Measurements from ENCODE around the gene LRRFIP1. TPM values are rescaled to one million over a fixed set of nuclear protein-coding genes. Genes with fewer than 3 reads are reported as not detected.

The LRRFIP1 gene
- total and polyA plus RNA-seq, 9 of the 15 experiments (the other 6 are each of a cell fraction or from before 2014, with no cell fraction given): 13.1 to 45.2 (median 31.3) TPM

DNA sequence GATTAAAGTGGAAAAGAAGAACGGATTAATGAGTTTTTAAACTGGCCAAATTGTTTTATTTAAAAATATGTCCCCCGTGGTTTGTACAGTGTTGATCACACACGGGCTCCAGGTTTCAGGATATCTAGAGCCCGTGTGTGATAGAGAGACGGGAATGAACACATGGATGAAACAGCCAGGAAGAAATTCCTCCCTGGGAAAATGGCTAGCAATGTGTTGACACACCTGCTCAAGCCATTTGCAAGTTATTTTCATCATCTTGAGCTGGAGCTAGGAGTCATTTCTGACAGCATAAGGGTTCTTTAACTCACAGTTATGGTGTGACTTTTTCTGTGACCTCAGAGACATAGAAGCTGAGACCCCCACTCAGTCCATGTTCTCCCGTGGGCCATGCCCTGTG, 81.6 kb downstream of the LRRFIP1 start (continued):
- TF ChIP-seq SIN3A (IDR thresholded peaks at IDR 0.05; ENCODE audit: borderline replicate concordance in 2 of 2, control insufficient read depth in 1 of 2, low read depth in 2 of 2, low read length in 2 of 2): no peak
- TF ChIP-seq CHCHD3 (CRISPR knock-in tag; IDR thresholded peaks at IDR 0.05): no peak
- no peak for TF ChIP-seq SREBF1 (IDR thresholded peaks at IDR 0.05; ENCODE audit: borderline replicate concordance, low read depth, low read length)
- TF ChIP-seq ZNF584 (CRISPR knock-in tag; IDR thresholded peaks at IDR 0.05; ENCODE audit: low read depth): no peak
- no peak for TF ChIP-seq ARHGAP35 (IDR thresholded peaks at IDR 0.05; ENCODE audit: partially characterized antibody)

DNA sequence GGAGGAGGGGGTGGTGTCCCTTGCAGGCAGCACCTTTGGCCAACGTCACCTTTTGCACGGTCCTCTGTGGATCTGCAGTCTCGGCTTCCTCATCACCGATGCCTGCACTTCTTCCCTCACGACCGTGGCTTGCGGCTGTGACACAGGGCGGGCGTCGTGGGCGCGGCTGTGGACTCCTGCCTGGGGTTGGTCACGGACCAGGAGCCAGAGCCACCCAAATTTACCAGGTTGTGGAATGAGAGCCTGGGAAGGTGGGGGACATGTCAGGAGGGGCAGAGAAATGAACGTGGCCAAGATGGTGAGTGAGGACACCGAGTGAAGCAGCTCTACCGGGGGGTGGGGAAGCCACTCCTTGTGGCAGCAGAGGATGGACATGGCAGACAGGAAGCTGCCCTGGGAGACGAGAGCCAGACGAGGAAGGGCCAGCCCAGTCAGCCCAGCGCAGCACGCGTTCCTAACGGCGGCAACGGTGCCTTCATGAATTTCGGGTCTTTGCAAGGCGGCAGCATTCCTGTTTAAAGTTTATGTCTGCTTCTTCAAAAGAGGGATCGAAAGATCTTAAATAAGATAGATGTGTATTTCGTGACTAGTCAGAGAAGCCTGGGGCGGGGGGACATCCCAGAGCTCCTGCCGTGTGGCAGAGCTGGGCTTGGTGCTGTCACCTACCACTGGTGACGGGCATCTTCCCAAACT, 84.2 kb downstream of the LRRFIP1 start:
- DNase-seq (ENCODE audit: extremely low read depth in 1 of 4, low spot score in 3 of 4): no peak

More for the DNA sequence above, 84.2 kb downstream of the LRRFIP1 start:
- ATAC-seq (no peak), FAIRE-seq (no peak)
- no peak overlapping the region for H3K9ac ChIP-seq (ENCODE audit: insufficient read depth in 1 of 2, low read depth in 2 of 2, low read length in 2 of 2)
- peaks cover 8% of the 10 kb centered on the region; the same call in 2 of the 3 replicates for H3K79me2 ChIP-seq (ENCODE audit: control insufficient read depth, insufficient read depth, low read length)
- BruUV-seq (replicated peaks): no TSS peak
- in situ Hi-C loops (cut with MboI): no loop called here
- TF ChIP-seq, protein P1, sequence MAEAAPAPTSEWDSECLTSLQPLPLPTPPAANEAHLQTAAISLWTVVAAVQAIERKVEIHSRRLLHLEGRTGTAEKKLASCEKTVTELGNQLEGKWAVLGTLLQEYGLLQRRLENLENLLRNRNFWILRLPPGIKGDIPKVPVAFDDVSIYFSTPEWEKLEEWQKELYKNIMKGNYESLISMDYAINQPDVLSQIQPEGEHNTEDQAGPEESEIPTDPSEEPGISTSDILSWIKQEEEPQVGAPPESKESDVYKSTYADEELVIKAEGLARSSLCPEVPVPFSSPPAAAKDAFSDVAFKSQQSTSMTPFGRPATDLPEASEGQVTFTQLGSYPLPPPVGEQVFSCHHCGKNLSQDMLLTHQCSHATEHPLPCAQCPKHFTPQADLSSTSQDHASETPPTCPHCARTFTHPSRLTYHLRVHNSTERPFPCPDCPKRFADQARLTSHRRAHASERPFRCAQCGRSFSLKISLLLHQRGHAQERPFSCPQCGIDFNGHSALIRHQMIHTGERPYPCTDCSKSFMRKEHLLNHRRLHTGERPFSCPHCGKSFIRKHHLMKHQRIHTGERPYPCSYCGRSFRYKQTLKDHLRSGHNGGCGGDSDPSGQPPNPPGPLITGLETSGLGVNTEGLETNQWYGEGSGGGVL (CRISPR knock-in tag; IDR thresholded peaks at IDR 0.05): no peak
- TF ChIP-seq GABPB2 (CRISPR knock-in tag; conservative IDR thresholded peaks at IDR 0.05): no peak
- TF ChIP-seq ZNF644 (tag; IDR thresholded peaks at IDR 0.05; ENCODE audit: low read depth): no peak
- TF ChIP-seq, protein P2, sequence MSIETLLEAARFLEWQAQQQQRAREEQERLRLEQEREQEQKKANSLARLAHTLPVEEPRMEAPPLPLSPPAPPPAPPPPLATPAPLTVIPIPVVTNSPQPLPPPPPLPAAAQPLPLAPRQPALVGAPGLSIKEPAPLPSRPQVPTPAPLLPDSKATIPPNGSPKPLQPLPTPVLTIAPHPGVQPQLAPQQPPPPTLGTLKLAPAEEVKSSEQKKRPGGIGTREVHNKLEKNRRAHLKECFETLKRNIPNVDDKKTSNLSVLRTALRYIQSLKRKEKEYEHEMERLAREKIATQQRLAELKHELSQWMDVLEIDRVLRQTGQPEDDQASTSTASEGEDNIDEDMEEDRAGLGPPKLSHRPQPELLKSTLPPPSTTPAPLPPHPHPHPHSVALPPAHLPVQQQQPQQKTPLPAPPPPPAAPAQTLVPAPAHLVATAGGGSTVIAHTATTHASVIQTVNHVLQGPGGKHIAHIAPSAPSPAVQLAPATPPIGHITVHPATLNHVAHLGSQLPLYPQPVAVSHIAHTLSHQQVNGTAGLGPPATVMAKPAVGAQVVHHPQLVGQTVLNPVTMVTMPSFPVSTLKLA (conservative IDR thresholded peaks at IDR 0.05): no peak
- TF ChIP-seq NKRF (IDR thresholded peaks at IDR 0.05; ENCODE audit: borderline replicate concordance): no peak
- TF ChIP-seq FOS (IDR thresholded peaks at IDR 0.05; ENCODE audit: extremely low read depth, insufficient read length): no peak
- TF ChIP-seq ZNF282 (CRISPR knock-in tag; IDR thresholded peaks at IDR 0.05): no peak
- no peak for TF ChIP-seq EP300 (IDR thresholded peaks at IDR 0.05; ENCODE audit: low read length)
- no peak for TF ChIP-seq NR4A1 (CRISPR knock-in tag; IDR thresholded peaks at IDR 0.05)
- TF ChIP-seq NR4A1 (tag; IDR thresholded peaks at IDR 0.05): no peak
- no peak for TF ChIP-seq ZEB2 (IDR thresholded peaks at IDR 0.05)
- no peaks in the 10 kb centered on the region for H3K27me3 ChIP-seq (ENCODE audit: control insufficient read depth in 2 of 2, insufficient read depth in 2 of 2, low read length in 2 of 2)
- peaks cover 0 to 11% of the 10 kb centered on the region in 2 experiments; a peak in 2 of 5 replicates for H3K4me1 ChIP-seq (replicated peaks in 1 of 2; ENCODE audit: control insufficient read depth in 2 of 2, insufficient read depth in 2 of 2, low read length in 2 of 2)
- ChIA-PET CTCF (ENCODE audit: low intra/inter-chr PET ratio) (no interaction called here), POLR2A (no interaction called here)
- no peaks in the 10 kb centered on the region for H4K20me1 ChIP-seq (replicated peaks; ENCODE audit: control insufficient read depth, insufficient read depth, low read length)
- H3K4me3 ChIP-seq: no peak overlapping the region
- 92% methylated on average over 16 of the region's 31 CpGs for WGBS (ENCODE audit: insufficient coverage, low coverage, missing lambda C conversion rate)
- no peaks in the 10 kb centered on the region for H3K9me3 ChIP-seq (replicated peaks; ENCODE audit: control insufficient read depth, insufficient read depth, low read depth, low read length)
- no peak overlapping the region for H2AFZ ChIP-seq (ENCODE audit: low read depth, low read length)
- H3K9me1 ChIP-seq (ENCODE audit: control insufficient read depth, insufficient read depth, low read length): no peaks in the 10 kb centered on the region
- intact Hi-C loops (cut with micrococcal nuclease): no loop called here
- H3K4me2 ChIP-seq (ENCODE audit: insufficient read depth, low read length): no peak overlapping the region
- no peak overlapping the region for H3K27ac ChIP-seq (ENCODE audit: extremely low read depth, low read depth, low read length)
- peaks cover 11% of the 10 kb centered on the region; the same call in 1 of the 3 replicates for H3K36me3 ChIP-seq (ENCODE audit: control insufficient read depth, insufficient read depth, low read length)

Data from K562 (cell line).